ENCODE data around the gene SPART.

- TF ChIP-seq CTCF (IDR thresholded peaks at IDR 0.05) (no peak), POLR2A (IDR thresholded peaks at IDR 0.05) (no peak)
These were observed 8.1 kb downstream of the SPART start for GRCh38 chr13:36337938-36338641.
